ENCODE data around the gene PDILT.

PDILT gene

DNA sequence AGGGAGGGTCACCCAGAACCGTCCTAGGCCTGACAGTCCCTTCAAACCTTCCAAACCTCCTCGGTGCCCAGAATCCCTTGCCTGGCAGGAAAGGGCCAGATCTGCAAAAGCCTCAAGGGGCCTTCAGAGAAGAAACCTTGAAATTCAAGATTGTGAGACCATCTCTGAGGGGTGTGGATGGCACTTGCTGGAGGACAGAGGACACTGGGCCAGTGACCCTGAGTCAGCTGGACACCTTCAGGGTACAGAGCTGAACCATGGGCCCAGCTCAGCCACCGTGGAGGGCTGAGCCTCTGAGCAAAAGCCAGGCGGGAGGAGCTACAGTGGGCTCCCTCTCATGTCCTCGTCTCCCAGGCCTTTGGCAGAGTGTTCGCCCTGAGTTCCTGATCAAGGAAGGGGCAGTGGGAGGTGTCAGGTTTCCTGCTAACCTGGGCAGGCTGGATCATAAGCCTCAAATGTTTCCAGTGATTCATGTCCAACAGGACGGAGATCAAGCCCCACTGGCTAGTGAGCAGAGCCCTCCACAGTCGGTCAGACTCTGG lies 3.0 kb downstream of the PDILT start:
- DNase-seq, result no peak

DNA sequence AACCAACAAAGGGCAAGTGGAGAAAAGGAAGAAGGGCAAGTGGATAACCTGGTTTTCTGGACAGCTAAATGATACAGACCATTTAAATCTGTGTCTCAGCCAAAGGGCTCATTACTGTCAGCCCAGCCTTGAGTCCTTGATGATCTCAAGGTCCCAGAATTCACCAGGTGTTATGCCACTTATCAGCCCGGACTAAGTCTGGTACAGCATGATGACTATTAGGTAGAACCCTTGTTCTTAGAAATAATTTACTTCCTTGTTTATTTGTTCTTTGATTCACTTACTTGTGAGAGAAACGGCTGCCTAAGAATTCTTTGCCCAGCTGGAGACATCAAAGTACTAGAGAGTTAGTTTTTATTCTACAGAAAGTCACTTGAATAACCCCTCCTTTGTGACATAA lies 3.5 kb downstream of the PDILT start:
- no peak for DNase-seq

DNA sequence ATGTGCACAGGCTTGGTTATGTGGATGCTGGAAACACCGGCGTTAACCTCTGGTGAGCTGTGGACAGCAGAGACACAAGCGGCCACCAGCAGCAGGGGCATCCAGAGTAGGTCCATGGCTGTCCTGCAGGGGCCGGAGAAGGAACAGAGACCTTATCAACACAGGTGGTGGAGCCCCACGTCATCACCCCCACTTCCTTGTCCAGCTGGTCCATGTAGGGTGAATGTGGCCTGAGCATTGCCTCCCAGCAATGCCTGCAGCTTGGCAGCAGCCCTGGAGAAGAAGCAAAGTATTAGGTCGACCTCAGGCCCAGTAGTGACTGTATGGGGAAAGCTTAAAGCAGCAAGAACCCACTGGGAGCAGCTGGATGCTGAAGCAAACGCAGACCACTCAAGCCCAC lies 5.4 kb downstream of the PDILT start:
- DNase-seq, result no peak

DNA sequence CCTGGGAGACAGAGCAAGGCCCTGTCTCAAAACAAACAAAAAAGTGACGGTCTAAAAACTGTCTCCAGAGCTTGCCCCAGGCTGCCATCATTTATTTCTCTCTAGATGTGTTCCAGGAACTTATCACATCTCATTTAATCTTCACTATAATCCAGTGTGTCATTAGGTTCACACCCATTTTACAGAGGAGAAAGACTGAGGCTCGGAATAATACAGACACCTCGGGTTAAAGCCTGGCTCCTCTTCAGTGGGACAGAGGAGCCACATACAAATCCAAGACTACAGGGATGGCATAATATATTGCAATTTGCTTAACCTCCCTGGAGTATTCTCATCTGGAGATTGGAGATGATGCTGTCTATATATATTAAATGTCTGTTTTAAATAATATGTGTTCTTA lies 5.9 kb downstream of the PDILT start:
- DNase-seq, result no peak

DNA sequence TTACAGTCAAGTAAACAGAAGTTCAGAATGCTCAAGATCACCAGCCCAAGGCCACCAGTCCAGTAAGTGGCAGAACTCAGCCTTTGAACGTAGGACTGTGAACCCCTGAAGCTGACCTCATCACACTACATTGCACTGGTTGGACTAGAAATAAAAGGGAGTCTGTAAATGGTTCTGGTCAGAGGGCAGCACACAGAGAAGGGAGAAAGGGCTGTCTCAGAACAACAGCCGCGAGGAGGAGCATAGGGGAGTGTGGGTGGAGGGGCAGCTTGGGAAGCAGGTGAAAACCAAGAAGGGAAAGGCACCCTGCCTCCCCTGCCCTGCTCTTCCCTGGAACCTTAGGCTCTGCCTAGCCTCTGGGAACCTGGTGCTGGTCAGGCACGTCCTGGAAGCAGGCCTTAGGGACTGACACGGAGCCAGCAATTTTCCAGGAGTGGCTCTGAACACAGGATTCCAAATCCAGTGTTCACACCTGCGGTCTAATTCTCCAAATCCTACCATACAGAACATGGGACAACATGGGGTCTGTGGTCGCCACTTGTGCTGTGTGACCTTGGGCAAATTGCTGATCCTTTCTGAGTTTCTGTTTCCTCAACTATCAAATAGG lies 7.0 kb downstream of the PDILT start:
- no peak for DNase-seq

DNA sequence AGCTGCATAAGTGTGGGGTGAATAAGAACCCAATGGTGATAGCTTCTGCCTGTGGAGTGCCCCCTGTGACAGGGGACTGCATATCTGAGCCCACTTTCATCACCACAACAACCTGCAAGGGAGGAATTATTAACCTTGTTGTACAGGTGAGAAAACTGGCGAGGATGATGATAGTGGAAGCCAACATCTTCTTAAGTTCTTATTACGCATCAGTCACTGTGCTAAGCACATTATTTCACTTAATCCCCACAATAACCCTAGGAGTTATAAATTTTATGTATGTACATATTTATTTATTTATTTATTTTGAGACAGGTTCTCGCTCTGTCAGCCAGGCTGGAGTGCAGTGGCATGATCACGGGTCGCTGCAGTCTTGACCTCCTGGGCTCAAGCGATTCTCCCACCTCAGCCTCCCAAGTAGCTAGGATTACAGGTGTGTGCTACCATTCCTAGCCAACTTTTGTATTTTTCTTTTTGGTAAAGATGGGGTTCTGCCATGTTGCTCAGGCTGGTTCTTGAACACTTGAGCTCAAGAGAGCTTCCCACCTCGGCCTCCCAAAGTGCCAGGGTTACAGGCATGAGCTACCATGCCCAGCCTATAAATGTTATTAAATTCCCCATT lies 7.6 kb downstream of the PDILT start:
- no peak for DNase-seq

DNA sequence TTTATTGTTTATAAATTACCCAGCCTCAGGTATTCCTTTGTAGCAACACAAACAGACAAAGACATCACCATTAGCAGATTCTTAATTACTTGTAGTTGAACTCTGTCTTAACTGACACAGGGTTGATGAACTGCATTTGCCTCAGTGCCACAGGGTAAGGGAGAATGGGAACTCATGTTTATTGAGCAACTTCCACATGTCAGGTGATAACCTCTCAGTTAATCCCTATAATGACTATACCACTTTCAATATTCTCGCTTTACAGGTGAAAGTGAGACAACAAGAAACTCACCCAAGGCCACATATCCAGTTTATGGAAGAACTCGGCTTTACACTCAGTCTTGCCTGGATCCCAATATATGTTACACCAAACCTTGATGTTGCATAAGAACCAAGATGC lies 8.6 kb downstream of the PDILT start:
- DNase-seq, result no peak

DNA sequence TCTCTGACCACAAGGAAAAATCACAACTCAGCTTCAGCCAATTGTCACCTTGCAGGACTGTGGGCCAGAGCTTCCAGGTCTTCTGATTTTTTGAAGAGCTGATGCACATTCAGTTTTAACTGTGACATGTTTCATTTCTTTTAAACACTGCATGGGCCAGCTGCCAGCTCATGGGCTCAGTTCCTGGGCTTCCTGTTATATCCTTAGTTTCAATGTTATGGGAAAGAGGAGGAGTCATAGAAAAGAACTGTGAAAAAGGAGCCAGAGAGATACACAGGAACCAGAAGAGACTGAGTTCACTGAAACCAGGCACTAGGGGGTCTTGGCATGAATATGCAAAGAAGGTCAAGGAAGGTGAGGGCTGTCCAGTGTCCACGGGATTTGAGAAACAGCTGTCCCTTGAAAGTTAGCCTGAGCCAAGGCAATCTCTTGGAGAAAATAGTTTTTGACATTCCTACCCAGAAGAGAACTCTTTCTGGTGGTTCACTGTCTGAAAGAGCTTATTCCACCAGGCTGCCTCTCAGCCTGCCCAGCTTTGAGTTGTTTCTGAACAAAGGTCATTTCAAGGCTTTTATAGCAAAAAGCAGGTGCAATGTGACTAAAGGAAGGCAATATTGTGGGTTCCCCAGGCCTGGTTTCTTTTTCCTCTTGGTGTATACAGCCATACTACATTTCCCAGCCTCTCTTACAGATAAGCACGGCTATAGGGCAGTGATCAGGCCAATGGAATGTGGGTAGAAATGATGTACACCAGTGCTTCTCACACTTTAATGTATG lies 10.5 kb downstream of the PDILT start:
- no peak for DNase-seq

DNA sequence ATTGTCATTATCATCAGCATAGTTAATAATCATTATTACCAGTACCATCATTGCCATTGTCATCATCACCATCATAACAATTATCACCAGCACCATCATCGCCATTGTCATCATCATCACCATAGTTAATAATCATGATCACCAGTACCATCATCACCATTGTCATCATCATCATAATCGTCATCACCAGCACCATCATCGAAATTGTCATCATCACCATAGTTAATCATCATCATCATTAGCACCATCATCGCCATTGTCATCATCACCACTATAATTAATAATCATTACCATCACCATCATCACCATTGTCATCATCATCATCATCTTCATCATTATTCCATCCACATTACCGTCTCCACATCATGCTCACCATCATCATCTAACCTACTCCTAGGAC lies 13.5 kb downstream of the PDILT start:
- DNase-seq, result no peak

DNA sequence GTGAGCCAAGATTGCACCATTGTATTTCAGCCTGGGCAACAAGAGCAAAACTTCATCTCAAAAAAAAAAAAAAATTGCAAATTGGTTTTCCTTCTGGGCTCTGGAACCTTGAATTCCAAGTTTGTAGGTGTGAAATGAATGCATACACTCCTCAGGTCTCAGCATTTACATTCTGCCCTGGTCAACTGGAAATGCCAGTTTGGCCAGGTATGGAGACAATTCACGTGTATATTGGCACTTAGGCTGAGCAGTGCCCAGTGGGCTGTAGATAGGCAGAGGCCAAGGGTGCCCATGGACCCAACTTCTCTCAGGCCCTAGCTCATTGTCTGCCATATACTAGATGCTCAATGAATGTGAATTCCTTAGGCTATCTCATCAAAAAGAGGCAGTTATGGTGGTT lies 15.7 kb downstream of the PDILT start:
- no peak for DNase-seq

DNA sequence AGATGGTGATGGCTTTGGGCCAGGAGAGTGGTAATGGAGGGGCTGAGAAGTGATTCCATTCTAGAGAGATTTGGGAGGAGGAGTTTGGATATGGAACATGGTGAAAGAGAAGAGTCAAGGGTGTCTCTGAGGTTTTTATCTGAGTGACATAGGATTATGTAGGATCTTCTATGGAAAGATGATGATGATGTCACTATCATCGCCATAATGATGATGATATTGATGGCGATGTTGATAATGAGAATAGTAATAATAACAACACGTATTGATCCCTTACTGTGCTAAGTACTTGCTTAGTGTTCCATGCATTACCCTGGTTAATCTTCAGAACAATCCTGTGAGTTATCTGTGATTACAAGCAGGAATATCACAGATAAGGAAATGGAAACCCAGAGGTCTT lies 16.6 kb downstream of the PDILT start:
- no peak for DNase-seq

DNA sequence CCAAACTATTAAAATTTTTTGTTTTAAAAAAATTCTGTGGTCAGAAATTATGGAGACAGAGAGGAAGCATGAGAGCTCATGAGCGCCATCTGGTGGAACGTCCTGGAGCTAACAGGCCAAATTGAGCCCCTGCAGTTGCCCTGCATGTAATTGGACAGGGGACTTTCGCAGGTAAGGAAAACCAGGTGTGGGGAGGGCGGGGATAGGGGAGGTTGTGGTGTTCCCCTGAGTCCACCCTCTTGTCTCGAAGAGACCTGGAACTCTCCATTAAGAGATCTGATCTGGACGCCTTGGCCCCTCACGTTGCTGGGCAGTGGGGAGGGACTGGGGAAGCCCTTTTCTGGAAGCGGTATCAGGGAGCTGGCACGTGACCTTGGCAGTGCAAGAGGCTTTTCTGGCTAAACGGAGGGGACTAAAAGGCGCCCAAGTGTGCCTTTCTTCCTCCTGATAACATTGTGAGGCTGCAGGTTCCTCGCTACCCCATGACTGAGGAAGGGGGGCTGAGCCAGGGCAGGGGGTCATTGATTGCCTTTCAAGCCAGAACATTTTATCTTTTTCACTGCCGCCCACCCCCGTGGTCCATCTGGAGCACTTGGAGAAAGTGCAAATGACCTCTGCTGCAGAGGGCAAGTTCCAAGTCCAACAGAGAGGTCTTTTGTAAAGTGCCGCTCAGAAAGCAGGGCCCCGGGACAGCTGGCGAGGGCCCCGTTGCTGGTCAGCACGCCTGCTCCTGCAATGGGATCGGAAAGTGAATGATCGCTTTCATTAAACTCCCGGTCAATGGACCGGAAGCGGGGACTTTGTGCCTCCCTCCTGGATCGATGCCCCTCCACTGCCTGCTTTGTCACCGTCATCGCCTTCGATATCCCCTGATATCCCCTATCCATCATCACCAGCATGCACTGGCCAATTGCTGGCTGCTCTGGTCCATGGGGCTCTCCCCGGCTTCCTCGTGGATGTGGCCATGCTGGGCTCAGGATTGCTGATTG lies 18.4 kb downstream of the PDILT start:
- peak; percentile 47 to 62 for DNase-seq

DNA sequence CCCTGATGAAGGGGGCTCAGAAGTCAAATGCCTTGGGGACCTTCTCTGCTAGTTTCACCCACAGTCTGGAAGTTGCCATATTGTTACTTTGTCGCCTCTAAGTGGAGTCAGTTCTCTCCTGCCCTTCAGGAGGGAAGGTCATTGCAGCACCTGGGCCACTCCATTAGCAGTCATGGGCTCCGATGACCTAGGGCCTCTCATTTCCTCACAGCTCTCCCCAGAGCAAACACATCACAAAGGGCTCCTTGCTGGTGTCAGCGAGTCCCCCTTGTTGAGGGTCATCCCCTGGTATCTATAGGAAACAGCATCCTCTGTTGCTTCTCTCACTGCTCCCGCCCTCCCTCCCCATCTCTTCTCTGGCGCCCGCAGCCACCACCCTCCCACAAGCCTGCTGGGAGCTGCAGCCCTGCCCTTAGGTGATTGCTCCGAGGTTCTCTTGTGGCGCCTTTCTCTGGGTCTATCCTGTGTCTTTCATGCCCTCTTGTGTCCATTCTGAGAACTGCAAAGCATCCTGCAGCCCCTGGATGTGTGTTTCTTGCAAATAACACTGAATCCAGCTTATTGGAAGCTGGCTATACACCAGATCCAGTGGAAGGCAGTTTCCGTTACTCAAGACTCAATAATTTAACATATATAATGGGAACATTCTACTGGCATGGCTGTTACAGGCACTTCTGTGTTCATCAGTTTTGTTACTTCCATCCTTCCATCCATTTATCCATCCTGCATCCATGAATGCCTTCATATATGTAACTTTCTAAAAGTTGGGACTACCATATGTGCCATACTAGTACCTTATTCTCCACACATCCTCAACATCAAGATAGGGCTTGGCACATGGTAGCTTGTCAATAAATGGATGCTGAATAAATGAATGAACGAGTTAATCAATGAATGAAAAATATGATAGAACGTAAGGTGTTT lies 21.2 kb downstream of the PDILT start:
- peak; percentile 54 to 57 for DNase-seq

DNA sequence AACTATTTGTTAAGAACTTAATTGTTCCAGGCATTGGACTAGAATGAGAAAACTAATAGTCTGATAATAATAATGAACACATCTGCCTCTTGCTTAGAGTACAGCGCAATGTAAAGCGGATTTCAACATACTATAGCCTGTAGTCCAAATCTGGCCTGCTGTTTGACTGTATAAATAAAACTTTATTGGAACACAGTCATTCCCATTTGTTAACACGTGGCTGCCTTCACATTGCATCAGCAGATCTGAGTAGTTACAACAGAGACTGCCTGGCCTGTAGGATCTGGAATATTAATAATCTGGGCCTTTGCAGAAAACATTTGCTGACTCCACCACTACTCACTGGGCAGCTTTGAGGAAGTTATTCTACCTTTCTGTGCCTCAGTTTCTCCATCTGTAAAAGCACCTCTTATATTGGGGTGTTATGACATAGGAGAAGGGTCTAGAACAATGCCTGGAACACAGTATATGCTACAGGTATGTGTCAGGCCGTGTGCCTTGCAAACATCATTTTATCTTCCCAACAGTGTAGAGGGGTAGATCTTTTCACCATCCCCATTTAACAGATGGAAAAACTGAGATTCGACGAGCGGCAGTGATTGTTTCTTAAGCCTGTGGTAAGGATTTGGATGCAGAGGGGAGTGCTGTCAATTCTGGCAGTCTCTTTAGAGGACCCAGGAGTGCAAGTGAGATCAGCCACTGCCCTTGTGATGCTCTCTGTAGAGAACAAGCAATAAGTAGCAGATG lies 22.2 kb downstream of the PDILT start:
- no peak for DNase-seq

DNA sequence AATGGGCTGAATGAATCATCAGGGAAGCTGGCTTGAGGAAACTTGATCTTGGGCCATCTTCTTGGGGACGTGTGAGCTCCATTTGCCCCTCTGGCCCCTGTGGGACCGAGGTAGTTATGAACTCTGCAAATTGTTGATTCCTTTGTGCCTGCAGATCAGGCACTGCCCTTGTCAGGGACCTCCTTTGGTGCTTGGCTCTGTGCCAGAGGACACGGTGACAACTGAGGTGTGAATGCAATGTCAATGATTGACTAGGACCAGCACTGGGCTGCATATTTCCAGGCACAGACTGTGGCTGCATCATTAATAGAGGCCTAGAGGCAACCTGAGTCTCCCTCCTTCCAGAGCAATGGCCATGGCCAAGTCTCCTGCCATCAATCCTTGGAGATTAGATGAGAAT lies 23.8 kb downstream of the PDILT start:
- no peak for DNase-seq

DNA sequence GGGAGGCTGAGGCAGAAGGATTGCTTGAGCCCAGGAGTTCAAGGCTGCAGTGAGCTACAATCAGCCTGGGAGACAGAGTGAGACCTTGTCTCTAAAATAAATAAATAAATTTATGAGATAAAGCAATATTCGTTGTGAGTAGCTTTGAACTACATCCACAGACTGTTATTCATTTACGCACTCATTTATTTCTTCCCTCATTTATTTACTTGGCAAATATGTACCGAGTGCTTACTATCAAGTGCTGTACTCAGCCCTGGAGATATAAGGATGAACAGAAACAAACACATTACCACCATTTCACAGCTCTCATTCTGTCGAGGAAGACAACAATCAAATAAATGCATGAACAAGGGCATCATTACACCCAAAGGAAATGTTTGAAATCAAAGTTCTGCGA lies 27.4 kb downstream of the PDILT start:
- DNase-seq, result no peak

DNA sequence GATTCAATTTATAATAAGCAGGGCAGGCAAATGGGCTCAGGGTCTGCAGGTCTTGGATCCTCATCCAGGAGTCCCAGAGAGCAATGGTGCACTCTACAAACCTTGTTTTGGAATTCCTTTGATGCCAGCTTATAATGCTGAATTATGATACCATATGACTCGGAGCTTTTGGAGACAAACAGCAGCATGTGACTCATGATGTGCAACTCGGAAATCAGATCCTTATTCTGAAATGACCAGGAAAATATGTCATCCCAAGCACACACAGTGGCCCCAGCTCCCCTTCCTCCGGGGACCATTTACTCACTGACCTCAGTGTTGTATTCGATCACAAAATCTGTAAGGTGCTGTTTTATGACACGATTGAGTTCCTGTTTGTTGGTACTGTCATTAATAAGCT lies 31.8 kb downstream of the PDILT start:
- no peak for DNase-seq

DNA sequence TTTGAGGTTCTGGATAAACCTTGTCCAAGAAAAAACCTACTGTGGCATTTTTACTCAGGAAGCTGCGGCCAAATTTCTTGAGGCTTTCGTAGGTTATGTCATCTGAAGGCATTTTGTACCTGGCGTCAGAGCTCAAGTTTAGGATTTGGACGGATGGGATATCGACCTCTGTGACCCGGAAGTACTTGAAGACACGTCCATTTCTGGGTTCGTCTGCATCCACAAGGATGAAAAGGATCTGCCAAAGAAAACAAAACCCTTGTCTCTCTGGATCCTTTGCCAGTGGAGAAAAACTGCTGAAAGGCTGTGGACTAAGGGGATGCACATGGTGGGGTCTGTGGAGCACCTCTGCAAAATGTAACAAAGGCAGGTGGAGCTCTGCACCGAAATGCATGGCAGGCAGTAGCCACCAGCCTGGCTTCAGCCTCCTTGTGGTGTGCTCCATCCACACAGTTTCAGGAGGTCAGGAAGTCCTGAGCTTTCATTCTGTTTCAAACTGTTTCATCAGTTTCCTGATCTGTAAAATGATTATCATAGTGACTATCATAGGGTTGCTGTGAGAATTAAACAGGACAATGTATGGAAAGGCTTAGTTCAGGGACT lies 35.0 kb downstream of the PDILT start:
- no peak for DNase-seq

DNA sequence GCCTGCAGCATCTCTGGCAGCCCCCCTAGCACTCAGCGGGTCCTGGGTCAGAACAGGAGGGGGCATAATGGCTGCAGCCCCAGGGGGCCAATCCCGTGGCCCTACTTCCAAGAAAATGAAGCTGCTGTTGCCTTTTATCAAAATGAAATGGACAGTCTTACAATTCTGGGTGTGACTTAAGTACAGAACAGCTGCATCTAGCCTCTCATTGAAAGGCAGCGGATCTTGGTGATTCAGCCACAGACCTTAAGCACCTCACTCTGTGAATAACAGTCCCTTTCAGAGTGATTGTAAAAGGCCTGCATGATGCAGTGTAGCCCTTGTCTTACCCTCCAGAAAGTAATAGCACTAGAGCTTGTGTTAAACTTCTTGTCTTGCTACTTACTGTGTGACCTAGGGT lies 40.5 kb downstream of the PDILT start:
- no peak for DNase-seq

DNA sequence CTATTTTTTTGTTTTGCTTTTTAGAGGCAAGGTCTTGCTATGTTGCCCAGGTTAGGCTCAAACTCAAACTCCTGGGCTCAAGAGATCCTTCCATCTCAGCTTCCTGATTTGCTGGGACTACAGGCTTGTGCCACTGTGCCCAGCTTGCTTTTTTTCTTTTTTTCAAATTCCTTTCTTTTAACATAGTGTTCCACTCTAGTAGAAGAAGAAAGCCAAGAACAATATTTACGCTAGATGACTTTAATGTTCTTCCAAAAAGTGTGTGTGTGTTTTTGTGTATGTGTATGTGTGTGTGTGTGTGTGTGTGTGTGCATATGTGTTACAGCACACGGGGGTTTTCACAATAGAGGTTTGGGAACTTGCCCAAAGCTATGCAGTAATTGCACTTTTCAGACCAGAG lies 41.3 kb downstream of the PDILT start:
- no peak for DNase-seq

All from inflammatory macrophage (primary cell).